Measurements from ENCODE around the gene DCT.
"Not testable (repeated sequence)": the region's sequence is repeated elsewhere in the genome, so short reads cannot be mapped to it uniquely, and the experiment has no call there.

Gene DCT

DNA sequence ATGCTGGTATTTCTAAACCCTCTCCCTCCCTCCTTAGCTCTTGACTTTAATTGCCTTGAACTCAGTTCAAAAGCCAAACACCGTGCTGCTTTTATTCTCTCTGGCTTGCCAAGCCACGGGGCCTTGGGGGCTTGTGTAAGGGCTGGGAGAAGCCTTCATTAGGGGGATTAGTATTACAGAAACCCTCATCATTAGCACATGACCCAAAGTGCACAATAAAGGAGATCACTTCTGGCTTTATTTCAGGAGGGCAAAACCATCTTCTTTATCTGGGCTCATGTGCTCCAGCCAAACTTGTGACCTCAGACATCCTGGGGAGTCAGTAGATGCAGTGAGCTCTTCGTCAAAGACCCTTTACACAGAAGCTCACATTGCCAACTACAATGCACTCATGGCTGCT, at the start of gene DCT:
TSS of gene DCT (minus strand) at position 67 of the 400 bp plus-strand sequence. CDS start 427 bp downstream, outside the sequence.
- DNase-seq (ENCODE audit: low read depth): no peak

DNA sequence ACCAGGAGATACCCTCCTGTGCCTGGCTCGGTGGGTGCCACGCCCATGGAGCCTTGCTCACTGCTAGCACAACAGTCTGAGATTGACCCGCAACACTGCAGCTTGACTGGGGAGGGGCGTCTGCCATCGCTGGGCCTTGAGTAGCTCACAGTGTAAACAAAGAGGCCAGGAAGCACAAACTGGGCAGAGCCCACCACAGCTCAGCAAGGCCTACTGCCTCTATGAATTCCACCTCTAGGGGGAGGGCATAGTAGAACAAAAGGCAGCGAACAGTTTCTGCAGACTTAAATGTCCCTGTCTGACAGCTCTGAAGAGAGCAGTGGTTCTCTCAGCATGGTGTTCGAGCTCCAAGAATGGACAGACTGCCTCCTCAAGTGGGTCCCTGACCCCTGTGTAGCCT, 47.5 kb upstream of the DCT start:
- DNase-seq (ENCODE audit: low read depth): not testable (repeated sequence)

DNA sequence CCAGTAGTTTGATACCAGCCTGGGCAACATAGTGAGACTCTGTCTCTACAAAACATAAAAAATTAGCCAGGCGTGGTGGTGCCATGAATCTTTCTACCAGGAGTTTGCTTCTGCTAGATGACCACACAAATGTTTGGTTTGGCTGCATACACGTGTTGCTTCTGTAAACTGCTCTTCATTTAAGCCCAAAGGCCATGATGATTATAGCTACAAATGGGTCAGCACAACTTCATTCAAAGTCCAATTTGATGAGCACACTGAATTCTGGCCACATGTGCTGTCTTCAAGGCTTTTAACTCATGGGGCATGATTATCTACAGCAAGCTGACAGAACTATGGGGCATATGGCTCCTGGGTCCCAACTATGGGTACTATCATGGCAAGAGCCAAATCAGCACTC, 46.3 kb upstream of the DCT start:
- no peak for DNase-seq (ENCODE audit: low read depth)

DNA sequence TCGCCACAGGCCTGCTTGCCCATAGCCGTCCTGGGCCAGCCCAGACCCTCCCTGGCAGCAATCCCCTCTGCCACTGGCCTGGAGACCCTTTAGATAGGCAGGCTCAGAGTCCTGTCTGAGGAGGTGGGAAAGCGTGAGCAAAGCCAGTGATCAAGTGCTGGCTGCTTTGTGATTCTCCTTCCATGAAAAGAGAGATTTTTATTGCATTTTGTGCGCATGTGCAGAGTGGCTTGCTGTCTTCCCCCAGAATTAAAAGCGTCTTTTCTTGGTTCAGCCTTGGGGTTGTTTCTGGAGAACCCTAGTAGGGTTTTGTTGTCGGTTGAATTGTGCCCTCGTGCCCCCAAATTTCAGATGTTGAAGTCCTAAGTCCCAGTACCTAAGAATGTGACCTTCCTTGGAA, 44.9 kb upstream of the DCT start:
- DNase-seq (ENCODE audit: low read depth): no peak

DNA sequence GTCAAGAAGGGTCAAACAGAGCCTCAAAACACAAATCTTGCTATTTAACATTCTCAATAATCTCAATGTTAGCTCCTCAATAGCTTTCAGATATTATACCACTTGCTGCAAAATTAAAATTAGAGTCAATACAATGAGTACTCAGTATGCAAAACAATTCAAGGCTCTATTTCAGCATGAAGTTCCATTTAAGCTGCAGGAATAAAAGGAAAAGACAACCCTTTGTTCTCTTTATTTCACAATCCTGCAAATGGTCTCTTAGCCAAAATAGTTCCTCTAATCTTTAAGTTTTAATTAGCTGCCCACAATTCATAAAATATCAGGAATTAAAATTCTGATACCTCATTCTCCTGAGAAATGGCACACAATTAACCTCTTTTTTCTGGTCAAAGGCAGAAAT, 40.5 kb upstream of the DCT start:
- no peak for DNase-seq (ENCODE audit: low read depth)

DNA sequence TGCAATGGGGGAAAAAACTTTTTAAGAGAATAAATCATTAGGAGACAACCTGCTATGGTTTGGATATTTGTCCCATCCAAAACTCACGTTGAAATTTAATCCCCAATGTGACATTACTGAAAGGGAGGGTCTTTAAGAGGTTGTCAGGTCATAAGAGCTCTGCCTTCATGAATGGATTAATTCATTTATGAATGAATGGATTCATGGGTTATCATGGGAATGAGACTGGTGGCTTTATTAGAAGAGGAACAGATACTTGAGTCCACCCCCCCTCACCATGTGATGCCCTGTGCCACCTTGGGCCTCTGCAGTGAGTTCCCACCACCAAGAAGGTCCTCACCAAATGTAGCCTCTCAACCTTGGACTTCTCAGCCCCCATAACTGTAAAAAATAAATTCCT, 37.0 kb upstream of the DCT start:
- no peak for DNase-seq (ENCODE audit: low read depth)

DNA sequence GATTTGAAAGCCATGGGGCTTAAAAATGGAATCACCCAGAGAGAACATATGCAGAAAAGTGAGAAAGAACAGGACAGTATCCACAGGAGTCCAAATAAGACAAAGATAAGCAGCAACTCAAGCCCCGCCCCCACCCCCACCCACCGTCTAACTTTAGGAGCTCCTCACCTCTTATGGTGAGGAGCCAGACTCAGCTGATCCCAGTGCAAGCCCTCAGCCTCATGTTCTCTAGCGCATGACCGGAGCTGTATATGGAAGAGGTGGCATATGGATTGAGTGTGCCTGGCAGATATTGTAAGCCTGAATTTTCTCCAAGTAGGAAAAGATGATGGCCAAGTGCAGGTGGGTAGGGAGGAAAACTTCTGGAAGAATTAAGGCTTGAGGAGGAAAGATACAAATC, 36.4 kb upstream of the DCT start:
- no peak for DNase-seq (ENCODE audit: low read depth)

DNA sequence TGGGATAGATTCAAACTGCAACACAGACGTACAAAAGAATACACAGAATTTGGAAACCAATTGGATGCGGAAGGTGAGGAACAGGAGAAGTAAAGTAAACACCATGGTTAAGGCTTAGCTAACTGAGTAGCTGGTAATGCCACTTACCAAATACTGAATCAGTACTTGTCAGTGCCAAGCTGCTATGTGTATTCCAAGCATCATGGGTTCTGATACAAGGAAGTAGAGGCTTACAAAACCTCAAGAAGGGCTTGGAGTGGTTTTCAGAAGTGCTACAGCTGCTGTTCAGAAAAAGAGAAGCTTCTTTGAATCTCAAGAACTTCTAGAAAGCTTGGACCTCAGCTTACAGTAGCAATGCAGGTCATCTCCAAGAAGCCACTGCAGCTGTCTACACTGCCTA, 35.9 kb upstream of the DCT start:
- no peak for DNase-seq (ENCODE audit: low read depth)

DNA sequence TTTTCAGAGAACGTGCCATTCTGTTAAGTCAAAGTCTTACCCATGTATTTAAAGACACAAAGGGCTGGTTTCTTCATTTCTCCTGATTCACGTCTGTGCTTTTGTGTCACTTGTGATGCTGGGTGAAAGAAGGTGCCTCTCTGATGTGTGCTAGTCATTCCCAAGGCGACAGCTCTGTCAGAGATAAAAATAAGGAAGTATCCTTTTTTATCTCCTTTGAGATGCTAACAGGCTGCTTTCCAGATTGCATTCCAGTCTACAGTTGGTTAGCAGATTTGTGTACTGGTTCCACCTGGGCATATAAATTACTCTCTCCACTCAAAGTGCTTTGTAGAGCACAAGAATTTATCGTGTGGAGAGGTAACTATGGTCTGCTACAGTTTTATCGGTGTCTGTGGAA, 33.5 kb upstream of the DCT start:
- no peak for DNase-seq (ENCODE audit: low read depth)

DNA sequence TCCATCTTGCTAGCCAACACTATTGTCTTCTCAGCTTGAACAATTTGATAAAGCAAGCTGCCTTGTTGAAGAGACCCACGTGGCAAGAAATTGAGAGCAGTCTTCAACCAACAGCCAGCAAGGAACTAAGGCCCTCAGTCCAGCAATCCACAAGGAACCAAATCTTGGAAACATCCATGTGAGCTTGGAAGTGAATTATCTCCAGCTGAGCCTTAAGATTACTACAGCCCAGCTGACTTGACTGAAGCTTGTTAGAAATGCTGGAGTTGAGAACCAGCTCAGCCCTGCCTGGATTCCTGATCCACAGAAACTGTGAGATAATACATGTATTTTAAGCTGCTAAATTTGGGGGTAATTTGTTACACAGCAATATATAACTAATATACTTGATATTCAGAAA, 26.2 kb upstream of the DCT start:
- DNase-seq (ENCODE audit: low read depth): no peak

DNA sequence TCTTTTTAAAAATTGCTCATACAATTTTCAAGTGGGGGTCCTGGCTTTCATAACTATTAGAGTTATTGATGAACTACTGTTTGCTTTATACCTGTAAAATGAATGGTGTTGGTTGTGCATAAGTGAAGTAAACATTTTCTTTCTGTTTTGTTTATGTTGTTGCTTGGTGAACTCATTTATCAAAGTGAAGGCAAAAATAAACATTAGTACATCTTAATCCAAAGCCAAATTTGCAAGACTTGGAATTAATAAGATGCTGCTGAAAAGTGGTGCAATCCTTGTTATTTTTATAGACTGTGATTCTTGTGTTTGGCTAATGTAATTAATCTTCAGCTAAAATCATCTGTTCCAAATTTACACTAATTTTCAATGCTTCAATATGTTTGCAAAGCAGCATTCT, 24.4 kb upstream of the DCT start:
- no peak for DNase-seq (ENCODE audit: low read depth)

DNA sequence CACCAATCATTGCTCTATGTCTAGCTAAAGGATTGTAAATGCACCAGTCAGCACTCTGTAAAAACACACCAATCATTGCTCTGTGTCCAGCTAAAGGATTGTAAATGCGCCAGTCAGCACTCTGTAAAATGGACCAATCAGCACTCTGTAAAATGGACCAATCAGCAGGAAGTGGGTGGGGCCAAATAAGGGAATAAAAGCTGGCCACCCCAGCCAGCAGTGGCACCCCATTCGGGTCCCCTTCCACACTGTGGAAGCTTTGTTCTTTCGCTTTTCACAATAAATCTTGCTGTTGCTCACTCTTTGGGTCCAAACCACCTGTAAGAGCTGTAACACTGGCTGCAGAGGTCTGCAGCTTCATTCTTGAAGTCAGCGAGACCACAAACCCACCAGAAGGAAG, 19.3 kb upstream of the DCT start:
- not testable (repeated sequence) for DNase-seq (ENCODE audit: low read depth)

DNA sequence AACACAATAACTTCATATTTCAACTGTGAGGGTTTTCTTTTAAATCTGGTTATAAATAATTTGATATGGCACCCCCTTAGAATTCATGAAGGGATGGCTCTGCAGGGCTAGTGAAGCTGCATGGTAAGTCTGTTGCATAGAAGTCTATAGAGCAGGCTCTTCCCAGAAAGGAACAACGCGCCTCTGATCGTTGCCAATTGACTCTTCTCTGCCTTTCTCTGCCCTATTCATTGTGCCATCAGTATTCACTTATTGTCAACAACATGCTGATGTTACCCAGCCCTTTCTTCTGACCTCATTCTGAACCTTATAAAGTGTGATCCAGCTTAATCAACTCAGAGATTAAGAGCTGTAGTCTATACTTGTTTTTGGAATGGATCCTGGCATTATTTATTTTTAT, 16.3 kb upstream of the DCT start:
- no peak for DNase-seq (ENCODE audit: low read depth)

DNA sequence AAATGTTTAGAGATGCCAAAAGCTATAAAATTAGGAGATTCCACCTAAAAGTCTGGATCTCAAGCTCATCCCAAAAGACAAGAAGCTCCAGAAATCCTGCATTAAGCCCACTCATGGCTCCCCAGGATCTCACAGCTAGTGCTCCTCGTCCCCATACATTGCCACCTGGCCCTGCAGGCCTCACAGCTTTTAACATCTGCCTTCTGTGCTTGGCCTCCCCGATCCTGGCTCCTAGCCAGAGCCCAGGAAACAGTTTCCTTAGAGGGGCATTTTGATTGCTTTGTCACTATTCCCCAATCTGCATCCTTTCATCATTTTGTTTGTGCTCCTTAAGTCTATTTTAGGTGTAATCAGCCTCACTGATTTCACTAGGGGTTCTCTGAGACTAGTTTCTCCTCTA, 14.5 kb upstream of the DCT start:
- DNase-seq (ENCODE audit: low read depth): no peak

DNA sequence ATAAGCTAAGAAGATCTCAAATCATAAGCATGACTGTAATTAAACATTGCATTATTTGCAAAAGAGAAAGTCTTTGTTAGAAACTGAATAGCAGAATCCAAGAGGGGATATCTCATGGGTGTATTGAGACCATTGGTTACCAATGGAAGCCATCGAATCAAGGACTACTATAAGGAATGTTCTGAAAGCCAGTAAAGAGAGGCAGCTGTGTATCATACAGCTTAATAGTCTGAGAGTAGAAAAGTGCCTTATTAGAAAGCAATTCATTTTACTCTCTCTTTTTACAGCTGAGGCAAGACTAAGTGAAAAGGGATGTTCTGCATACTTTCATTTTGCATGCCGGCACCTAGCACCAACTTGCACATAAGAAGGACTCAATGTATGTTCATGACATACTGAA, 7.6 kb upstream of the DCT start:
- no peak for DNase-seq (ENCODE audit: low read depth)

DNA sequence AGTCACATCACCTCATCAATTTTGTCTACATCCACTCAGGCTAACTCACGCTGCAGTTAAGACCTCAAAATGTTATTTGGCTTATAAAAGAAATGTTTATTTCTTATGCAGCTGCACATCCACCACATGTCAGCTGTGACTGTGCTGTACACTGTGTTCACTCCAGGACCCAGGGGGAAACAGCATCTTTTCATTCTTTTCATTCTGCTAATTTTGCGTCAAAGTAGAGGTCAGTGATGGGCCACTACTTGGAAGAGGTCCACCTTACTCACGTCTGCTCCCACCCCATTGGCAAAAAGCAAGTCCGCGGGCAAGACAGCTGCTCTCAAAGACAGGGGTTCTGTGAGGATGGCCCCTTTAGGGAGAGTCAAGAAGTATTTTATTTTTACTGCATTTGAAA, 4.5 kb upstream of the DCT start:
- DNase-seq (ENCODE audit: low read depth): no peak

DNA sequence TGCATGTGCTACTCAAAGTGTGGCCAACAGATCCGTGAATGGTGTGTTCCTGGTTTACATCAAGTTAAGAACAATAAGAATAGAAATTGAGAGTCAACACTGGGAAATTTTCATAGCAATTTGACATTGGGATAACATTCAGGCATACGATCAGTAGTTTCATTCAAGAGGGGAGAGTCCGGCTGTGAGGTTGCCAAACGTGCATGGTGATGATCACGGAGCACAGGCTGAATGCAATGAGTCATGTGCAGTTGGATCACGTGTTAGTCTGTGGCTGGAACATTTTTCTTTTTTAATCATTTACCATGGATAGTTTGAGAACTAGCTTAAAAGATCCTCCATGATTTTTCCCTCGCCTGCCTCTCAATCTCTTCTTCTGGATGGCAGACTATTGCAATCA, 2.5 kb upstream of the DCT start:
- peak; percentile 61 for DNase-seq (ENCODE audit: low read depth)

DNA sequence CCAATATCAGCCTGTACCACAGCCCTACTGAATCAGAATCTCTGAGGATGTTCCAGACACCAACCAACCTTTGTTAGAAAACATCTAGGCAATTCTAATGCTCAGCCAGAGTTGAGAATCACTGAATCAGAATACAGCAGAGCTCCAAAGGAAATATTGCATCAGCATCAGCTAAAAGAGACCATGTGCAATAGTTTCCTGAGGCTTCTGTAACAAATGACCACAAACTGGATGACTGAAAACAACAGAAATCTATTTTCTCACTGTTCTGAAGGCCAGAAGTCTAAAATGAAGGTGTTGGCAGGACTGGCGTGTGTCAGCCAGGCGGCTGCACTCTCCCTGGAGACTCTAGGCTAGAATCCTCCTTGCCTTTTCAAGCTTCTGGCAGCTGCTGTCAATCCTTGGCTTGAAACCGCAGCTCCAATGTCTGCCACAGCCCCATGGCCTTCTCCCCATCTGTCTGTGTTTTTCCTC, 1.2 kb upstream of the DCT start:
- peak; percentile 43 for DNase-seq (ENCODE audit: low read depth)

DNA sequence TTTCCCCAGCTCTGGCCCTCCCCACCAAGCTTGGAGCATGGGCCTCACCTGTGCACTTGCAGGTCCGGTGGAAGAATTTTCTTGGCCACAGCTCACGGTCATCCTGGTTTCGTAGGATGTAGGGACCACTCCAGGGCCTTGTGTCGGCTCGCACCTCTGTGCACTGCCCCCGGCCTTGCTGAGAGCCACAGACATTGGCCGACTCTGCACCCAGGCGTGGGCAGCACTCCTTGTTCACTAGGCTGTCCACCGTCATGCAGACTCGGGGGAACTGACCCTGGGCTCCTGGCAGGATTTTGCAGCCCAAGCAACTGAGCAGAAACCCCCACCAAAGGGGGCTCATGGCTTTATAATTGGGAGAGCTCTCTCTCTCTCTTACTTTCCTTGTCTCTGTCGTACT, 569 bp downstream of the DCT start:
- no peak for DNase-seq (ENCODE audit: low read depth)

DNA sequence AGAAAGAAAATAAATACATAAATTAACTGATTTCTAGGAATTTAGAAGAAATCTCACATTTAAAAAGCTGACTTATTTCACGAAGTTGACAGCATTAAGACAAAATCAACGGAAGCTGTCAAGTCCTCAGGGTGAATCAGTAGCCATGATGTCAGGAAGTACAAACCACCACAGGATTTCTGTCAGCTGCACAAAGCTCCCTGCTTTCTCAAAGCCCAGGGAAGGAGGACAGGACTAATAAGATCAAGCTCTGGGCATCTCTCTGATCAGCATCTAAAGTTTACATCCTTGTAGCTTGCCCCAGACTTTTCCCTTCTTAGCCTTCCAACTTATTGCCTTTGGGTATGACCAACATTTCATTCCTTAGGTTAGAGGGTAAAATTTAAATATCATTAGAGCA, 9.4 kb downstream of the DCT start:
- DNase-seq (ENCODE audit: low read depth): no peak

DNA sequence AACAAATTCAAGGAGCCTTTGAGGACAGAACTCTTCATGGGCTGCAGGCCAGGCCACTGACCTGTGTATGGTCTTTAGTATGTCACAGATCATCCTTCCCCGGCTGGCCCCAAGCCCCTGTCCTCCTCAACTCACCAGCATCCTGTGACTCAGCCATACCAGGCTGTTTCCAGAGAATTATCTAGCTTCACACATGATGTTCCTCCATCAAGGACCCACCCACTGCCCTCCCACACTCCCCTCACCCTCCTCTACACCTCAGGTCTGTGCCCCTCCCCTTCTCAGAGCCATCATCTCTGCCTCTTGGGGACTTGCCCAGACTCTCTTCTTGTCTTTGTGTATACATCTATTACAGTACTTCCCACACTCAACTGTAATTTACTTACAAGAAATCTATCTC, 14.7 kb downstream of the DCT start:
- no peak for DNase-seq (ENCODE audit: low read depth)

DNA sequence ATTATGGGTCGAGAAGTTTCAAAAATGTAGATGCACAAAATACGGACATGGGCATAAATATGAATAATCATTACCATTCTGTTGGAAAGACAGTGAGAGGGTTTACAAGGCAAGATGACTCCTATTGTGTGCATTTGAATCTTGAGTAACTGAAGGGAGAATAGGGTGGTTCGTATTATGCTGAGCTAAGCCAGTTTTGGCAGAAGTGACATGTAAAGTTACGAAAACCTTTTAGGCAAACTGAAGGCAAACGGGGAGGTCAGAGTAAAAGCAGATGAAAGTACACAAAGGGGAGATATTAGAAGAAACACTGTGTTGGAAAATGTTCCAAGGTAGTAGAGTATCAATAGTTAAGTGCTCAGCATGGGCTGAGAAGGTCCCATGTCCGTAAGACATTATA, 16.8 kb downstream of the DCT start:
- no peak for DNase-seq (ENCODE audit: low read depth)

DNA sequence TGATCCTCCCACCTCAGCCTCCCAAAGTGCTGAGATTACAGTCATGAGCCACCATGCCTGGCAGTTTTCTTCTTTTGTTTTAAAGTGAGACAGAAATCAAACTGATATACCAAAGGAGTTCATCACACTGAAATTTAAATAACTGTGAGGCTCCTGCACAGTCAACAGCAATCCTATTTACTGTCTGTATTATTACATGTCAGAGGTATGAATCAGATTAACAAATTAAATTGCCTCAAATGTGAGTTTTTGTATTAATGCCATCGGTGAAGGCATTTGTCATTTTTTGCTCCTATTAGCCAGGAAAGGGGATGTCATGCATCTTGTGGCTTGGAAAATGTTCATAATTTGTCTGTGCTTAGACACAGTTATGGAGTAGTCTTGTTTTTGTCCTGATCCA, 20.4 kb downstream of the DCT start:
- no peak for DNase-seq (ENCODE audit: low read depth)

DNA sequence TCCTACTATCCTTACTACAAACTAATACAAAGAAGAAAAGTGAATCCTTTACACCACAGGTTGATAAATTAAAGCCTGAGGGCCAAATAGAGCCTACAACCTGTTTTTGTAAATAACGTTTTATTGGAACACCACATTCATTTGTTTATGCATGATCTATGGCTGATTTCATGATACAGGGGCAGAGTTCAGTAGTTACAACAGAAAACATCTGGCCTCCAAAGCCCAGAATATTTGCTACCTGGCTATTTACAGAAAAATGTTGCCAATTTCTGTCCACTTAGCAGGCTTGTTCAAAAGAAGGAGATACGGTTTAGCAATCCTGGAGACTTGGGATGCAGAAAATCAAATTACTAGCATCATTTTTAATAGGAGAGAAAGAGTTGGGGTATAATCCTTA, 24.1 kb downstream of the DCT start:
- no peak for DNase-seq (ENCODE audit: low read depth)

DNA sequence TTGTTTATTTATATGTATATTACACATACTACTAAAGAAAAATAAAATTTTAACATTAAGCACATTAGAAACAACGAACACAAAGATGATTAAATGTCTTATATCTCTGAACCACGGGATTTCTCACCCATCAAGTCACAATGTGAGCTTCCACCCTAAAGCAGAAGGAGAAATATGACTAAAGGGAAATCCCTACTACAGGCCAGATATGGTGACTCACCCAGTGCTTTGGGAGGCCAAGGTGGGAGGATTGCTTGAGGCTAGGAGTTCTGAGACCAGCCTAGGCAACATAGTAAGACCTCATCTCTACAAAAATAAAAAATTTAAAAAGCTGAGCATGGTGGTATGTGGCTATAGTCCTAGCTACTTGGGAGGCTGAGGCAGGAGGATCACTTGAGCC, 24.6 kb downstream of the DCT start:
- DNase-seq (ENCODE audit: low read depth): peak; percentile 14

Data from iris pigment epithelial cell (primary cell).